Aorta (tissue), 5 donors: ENCODE measurements around the gene GOT1. TPM values are rescaled to one million over a fixed set of nuclear protein-coding genes. Genes with fewer than 3 reads are reported as not detected.

Source experiments
- ATAC-seq: fragments of 200-7000 bp; cut with Tn5 transposase; one replicate; pipeline ENCODE4 v1.9.1; 2022; ENCODE audit warnings: moderate library complexity; ENCODE audit not compliant: low FRiP score
- DNase-seq, 2 donors: peaks; one replicate each; pipeline ENCODE4 v3.0.0-alpha.2; 2020
- H3K27ac ChIP-seq, 2 donors: one replicate each; pipeline ENCODE4 v1.5.1; 2013; ENCODE audit warnings: low read length in 2 of 2, mild to moderate bottlenecking in 2 of 2, moderate library complexity in 2 of 2, control low read depth in 1 of 2, inconsistent platforms in 1 of 2, low read depth in 1 of 2
- H3K27me3 ChIP-seq, 2 donors: one replicate each; pipeline ENCODE4 v1.6.1; 2013; ENCODE audit warnings: control low read depth in 1 of 2, low read length in 1 of 2, mild to moderate bottlenecking in 1 of 2, moderate library complexity in 1 of 2; ENCODE audit not compliant: insufficient read depth in 2 of 2, control insufficient read depth in 1 of 2
- H3K36me3 ChIP-seq, 2 donors: one replicate each; pipeline ENCODE4 v1.6.1; 2013; ENCODE audit warnings: control low read depth in 1 of 2, low read length in 1 of 2, mild to moderate bottlenecking in 1 of 2; ENCODE audit not compliant: insufficient read depth in 2 of 2, control insufficient read depth in 1 of 2
- H3K4me1 ChIP-seq, 2 donors: one replicate each; pipeline ENCODE4 v1.6.1; 2013; ENCODE audit warnings: low read length in 2 of 2, control low read depth in 1 of 2, mild to moderate bottlenecking in 1 of 2, moderate library complexity in 1 of 2; ENCODE audit not compliant: insufficient read depth in 2 of 2, control insufficient read depth in 1 of 2
- H3K4me3 ChIP-seq, 2 donors: one replicate each; pipeline ENCODE4 v1.5.1; 2013; ENCODE audit warnings: low read length in 2 of 2, control low read depth in 1 of 2, mild to moderate bottlenecking in 1 of 2
- H3K9me3 ChIP-seq: one replicate; pipeline ENCODE4 v1.6.1; 2013; ENCODE audit warnings: mild to moderate bottlenecking, low read length; ENCODE audit not compliant: control insufficient read depth
- WGBS, 2 donors: extraction: QIAGEN DNeasy Blood & Tissue Kit; methylation state at CpG; one replicate each; pipeline ENCODE4 v1.1.7; 2013; 5-methylcytosine and 5-hydroxymethylcytosine counted together
- intact Hi-C, 2 donors: fragments of 100-400 bp; cut with DNase I; formaldehyde crosslinking; loops; one replicate each; pipeline versions ENCODE4 v1.14.2 to v1.15.0; 2022
- long read RNA-seq, 2 donors: library from polyadenylated mRNA; unstranded; transcript quantifications; one replicate each; pipeline ENCODE4 v2.0.0, GENCODE V29; 2020 to 2021
- polyA plus RNA-seq, 2 donors: library from polyadenylated mRNA; stranded (reverse); fragments of 200-250 nt; gene quantifications; one replicate each; pipeline ENCODE4 v1.2.3, GENCODE V29; 2013
- total RNA-seq, 2 donors: library from RNA; stranded (reverse); fragmentation: NEBNext Ultra II Directional; extraction: Animal tissue kit (Norgen Biotek cat#: 25700); gene quantifications; one replicate each; pipeline ENCODE4 v1.2.1, GENCODE V29; 2021
- donor health status: healthy with polysubstance abuse.
- donor health status: Bipolar disorder and iron deficiency.
- donor health status: DM: no; HTN: no; CAD: no.
- donor health status: DM: no; HTN: no; CAD: no.
- donor health status: DM: yes; HTN: yes; CAD: no.

The GOT1 gene
- 10 to 100 TPM in 1 of 2 donors, 1 to 10 TPM in 1; 9.4 to 13.7 TPM for total RNA-seq
- 10 to 100 TPM in 1 of 2 donors, 1 to 10 TPM in 1; 9.2 to 17.4 TPM for polyA plus RNA-seq
- long read RNA-seq, donor 1, transcript GOT1-201 (9 exons, 2,923 nt): major isoform, 139 of 153 reads
- long read RNA-seq, donor 1, partial matches to known transcripts: 1 of 153 reads
- long read RNA-seq, donor 1, other reads (novel, unspliced or antisense): 11 of 153 reads
- long read RNA-seq, donor 2, transcript GOT1-201 (9 exons, 2,923 nt): major isoform, 11 of 25 reads
- long read RNA-seq, donor 2, partial matches to known transcripts: 0 of 25 reads
- long read RNA-seq, donor 2, other reads (novel, unspliced or antisense): 13 of 25 reads

DNA sequence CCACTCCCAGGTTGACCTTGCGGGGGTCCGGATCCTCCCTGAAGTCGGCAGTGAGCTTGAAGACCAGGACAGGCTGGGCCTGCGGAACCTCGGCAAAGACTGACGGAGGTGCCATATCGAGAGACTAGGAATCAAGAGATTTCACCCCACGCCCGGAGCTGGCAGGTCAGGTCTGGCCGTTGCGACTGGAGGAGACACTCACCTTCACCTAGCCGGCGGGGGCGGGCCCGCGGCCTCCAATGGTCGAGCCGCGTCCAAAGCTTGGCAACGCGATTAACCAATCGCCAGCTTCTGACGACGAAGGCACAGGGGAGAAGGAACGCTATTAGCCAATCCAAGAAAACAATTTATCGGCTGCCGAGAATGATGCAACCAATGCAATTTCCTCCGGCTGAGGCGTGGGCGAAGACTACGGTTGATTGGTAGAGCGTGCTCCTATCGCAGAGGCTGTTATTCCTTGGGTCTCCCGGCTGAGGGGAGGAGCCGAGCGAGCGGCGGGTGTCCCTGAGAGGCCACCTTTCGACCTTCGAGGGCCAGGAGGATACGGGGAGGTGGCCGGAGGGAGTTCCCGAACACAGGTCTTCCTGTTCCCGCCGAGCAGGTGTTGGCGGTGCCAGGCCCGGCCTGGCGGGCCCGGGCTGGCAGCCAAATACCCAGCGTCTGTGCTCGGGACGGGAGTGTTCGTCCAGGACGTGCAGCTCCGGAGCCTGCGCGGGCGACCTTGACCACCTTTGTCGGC is at the start of gene GOT1:
TSS of gene GOT1 (minus strand) at position 174 of the 739 bp plus-strand sequence. CDS start at position 115, 59 bp downstream.
- no peaks in the 10 kb centered on the region for H3K27me3 ChIP-seq
- peak; percentile 98 for ATAC-seq
- H3K9me3 ChIP-seq: no peaks in the 10 kb centered on the region
- H3K27ac ChIP-seq: peak within 1 kb of the TSS in 1 of 2 donors; percentile 43
- H3K36me3 ChIP-seq: peaks cover 0 to under 1% of the 10 kb centered on the region in 2 donors
- H3K4me1 ChIP-seq: no peaks in the 10 kb centered on the region
- 0% methylated on average over 59 of the region's 59 CpGs for WGBS, 2 donors
- intact Hi-C loops: loop anchor here (5.0 to 10.0 kb wide), 3 partner anchors 192 to 314 kb away; partner anchors contain the start of gene SLC25A28 (in 1 of the 2)
- peak within 1 kb of the TSS; percentile 80 to 89 for H3K4me3 ChIP-seq
- peak; percentile 96 for DNase-seq

DNA sequence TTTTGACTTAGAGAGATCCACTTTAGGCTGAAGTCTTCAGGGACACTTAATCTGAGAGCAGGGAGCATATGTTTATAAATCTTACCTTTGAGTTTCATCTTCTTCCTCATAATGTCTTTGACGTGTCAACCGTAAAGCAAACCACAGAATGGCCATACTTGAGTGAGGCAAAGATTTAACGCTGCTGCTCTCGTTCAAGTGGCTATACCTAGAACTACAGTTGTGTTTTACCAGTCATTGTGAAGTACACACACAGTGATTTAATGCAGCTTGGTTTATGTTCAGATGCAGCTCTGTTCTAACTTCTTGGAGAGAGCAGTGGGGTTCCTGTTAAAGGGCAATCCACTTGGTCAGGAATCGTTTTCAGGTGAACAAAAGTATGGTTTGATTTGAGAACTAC is 39.9 kb upstream of the GOT1 start:
- no peak for ATAC-seq
- Histone ChIP-seq H3K36me3 (no peaks in the 10 kb centered on the region), H3K4me1 (no peaks in the 10 kb centered on the region), H3K9me3 (no peaks in the 10 kb centered on the region), H3K27ac (no peak overlapping the region), H3K27me3 (no peaks in the 10 kb centered on the region), H3K4me3 (no peak overlapping the region)
- WGBS, 2 donors: 69 to 70% methylated on average over 5 of the region's 5 CpGs
- no peak for DNase-seq
- intact Hi-C loops: no loop called here

- intact Hi-C loops: no loop called here
- no peak for ATAC-seq
- Histone ChIP-seq H3K4me3 (no peak overlapping the region), H3K27me3 (no peaks in the 10 kb centered on the region), H3K9me3 (no peaks in the 10 kb centered on the region), H3K4me1 (no peaks in the 10 kb centered on the region), H3K36me3 (no peaks in the 10 kb centered on the region), H3K27ac (no peak overlapping the region)
- 40 to 45% methylated on average over 14 of the region's 14 CpGs for WGBS, 2 donors
- no peak for DNase-seq
These were observed 37.0 kb upstream of the GOT1 start for GRCh38 chr10:99467236-99467999.

GRCh38 chr10:99466632-99467223 is 36.3 kb upstream of the GOT1 start:
- Histone ChIP-seq H3K36me3 (no peaks in the 10 kb centered on the region), H3K9me3 (no peaks in the 10 kb centered on the region), H3K4me3 (no peak overlapping the region), H3K27ac (no peak overlapping the region), H3K27me3 (no peaks in the 10 kb centered on the region), H3K4me1 (no peaks in the 10 kb centered on the region)
- WGBS, 2 donors: 27 to 29% methylated on average over 8 of the region's 8 CpGs
- DNase-seq (peak in 1 of 2 donors; percentile 56), ATAC-seq (peak; percentile 11)
- intact Hi-C loops: no loop called here

DNA sequence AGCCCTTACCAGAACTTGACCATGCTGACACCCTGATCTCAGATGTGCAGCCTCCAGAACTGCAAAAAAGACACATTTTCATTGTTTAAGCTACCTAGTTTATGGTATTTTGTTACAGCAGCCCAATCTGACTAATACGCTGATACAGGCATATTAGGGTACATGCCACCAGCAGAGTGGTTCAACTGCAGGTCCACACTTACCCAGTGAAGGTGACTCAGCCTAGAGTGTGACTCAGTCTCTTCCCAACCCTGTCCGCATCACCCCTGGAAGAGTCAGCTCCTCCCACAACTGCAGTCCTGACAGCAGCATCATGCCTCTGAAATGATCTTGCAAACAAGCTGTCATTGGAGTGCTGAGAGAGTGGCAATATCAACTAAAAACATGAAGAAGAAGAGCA is 30.8 kb upstream of the GOT1 start:
- Histone ChIP-seq H3K4me3 (no peak overlapping the region), H3K27ac (no peak overlapping the region), H3K27me3 (peaks cover 0 to 5% of the 10 kb centered on the region in 2 donors), H3K4me1 (no peaks in the 10 kb centered on the region), H3K36me3 (no peaks in the 10 kb centered on the region), H3K9me3 (peaks cover 2% of the 10 kb centered on the region)
- ATAC-seq (no peak), DNase-seq (no peak)
- WGBS, 2 donors: 89 to 92% methylated on average over 2 of the region's 2 CpGs
- intact Hi-C loops: no loop called here

GRCh38 chr10:99460070-99460469 is 29.6 kb upstream of the GOT1 start:
- Histone ChIP-seq H3K4me1 (no peaks in the 10 kb centered on the region), H3K27me3 (peaks cover 0 to 5% of the 10 kb centered on the region in 2 donors)
- WGBS, 2 donors: 63 to 69% methylated on average over 5 of the region's 5 CpGs

DNA sequence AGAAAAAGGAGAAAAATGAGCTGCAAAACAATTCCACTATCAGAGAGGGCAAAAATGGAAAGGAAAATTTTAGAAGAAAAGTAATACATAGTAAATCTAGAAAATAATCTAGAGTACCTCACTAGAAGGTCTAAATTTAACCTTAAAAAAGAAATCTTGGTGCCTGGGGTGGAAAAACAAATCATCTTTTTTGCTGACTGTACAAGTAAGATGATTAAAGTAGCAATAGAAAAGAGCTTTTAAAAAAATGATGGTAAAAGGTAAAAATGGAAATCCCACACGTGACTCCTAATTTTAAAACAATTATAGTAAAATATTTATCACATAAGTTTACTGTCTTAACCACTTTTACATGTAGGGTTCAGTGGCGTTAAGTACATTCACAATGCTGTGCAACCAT is 28.8 kb upstream of the GOT1 start:
- WGBS, 2 donors: 63 to 67% methylated on average over 2 of the region's 2 CpGs
- intact Hi-C loops: no loop called here
- Histone ChIP-seq H3K4me1 (no peaks in the 10 kb centered on the region), H3K36me3 (no peaks in the 10 kb centered on the region), H3K9me3 (peaks cover 2% of the 10 kb centered on the region), H3K4me3 (no peak overlapping the region), H3K27ac (no peak overlapping the region), H3K27me3 (peaks cover 0 to 5% of the 10 kb centered on the region in 2 donors)
- no peak for ATAC-seq
- DNase-seq: no peak

More at GRCh38 chr10:99460070-99460469, 29.6 kb upstream of the GOT1 start:
- no peaks in the 10 kb centered on the region for H3K36me3 ChIP-seq
- no peak for ATAC-seq
- H3K9me3 ChIP-seq: peaks cover 2% of the 10 kb centered on the region
- no peak overlapping the region for H3K4me3 ChIP-seq
- no peak for DNase-seq
- intact Hi-C loops: no loop called here
- H3K27ac ChIP-seq: no peak overlapping the region

DNA sequence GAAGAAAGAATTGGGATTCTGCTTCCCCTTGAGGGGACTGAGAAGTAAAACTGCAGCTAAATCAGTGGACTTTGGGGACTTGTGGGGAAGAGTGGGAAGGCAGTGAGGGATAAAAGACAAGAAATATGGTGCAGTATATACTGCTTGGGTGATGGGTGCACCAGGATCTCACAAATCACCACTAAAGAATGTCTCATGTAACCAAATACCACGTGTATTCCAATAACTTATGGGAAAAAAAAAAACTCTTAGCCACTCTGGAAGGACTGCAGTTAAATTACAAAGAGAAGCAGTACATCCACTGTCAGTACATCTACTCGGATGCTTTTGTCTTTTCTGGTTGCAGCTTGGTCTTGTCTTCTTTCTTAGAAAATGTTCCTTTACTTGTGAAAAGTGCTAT is 27.4 kb upstream of the GOT1 start:
- H3K9me3 ChIP-seq: peaks cover 2% of the 10 kb centered on the region
- H3K27ac ChIP-seq: no peak overlapping the region
- no peaks in the 10 kb centered on the region for H3K36me3 ChIP-seq
- 34 to 39% methylated on average over 2 of the region's 2 CpGs for WGBS, 2 donors
- no peak for DNase-seq
- H3K27me3 ChIP-seq: peaks cover 0 to 8% of the 10 kb centered on the region in 2 donors
- H3K4me1 ChIP-seq: no peaks in the 10 kb centered on the region
- H3K4me3 ChIP-seq: no peak overlapping the region
- no peak for ATAC-seq
- intact Hi-C loops: no loop called here
